ENCODE data around the gene MCTP2.

- no peak for TF ChIP-seq POLR2A (IDR thresholded peaks at IDR 0.05)
- no peak for TF ChIP-seq CTCF (IDR thresholded peaks at IDR 0.05 in 8 of 11, conservative IDR thresholded peaks at IDR 0.05 in 3 of 11)
These were observed 249.0 kb downstream of the MCTP2 start for GRCh38 chr15:94480289-94480834.

Data from spleen (tissue), 7 donors.